ENCODE data around the gene CDK9.

DNA sequence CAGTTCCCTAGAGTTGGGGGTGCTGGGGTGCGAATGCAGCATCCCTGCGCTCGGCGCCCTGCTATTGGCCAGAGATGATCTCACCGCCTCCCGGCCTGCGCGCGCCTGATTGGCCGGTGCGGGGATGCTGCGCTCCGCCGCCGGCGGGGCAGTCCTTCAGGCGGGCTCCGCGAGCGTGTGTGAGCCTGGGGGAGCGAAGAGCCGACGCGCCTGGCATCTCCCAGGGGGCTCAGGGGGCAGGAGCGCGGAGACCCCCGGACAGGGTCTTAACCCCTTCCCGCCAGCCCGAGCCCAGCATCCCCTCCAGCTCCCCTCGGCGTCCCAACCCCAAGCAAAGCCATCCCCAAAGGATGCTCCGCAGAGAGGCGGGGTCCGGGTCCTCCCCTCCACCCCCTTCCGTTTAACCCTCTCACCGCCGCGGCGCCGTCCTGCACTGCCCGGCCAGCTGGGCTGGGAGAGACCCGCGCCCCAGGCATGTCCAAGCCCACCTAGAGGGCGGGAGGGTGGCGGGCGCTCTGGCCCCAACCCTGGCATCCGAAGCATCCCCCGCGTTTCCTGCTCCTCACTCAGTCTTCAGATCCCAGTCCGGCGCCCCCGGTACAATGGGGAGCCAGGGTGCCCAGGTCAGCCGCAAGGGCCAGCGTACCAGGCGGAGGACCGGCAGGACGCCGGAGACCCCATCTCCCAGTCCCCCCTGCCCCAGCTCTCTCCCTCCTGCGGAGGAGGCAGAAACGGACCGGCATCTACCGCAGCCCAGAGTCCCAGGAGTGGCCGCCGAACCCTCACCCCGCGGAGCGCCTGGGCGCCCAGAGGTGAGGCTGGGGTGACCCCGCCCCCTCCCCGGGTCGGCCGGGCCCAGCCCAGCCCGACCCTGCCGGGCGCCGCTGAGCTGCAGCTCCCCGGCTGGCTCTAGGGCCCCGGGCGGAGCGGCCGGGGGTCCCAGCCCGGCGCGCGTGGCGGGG lies 31.5 kb upstream of the CDK9 start:
- TF ChIP-seq, protein P1, sequence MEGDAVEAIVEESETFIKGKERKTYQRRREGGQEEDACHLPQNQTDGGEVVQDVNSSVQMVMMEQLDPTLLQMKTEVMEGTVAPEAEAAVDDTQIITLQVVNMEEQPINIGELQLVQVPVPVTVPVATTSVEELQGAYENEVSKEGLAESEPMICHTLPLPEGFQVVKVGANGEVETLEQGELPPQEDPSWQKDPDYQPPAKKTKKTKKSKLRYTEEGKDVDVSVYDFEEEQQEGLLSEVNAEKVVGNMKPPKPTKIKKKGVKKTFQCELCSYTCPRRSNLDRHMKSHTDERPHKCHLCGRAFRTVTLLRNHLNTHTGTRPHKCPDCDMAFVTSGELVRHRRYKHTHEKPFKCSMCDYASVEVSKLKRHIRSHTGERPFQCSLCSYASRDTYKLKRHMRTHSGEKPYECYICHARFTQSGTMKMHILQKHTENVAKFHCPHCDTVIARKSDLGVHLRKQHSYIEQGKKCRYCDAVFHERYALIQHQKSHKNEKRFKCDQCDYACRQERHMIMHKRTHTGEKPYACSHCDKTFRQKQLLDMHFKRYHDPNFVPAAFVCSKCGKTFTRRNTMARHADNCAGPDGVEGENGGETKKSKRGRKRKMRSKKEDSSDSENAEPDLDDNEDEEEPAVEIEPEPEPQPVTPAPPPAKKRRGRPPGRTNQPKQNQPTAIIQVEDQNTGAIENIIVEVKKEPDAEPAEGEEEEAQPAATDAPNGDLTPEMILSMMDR (IDR thresholded peaks at IDR 0.05), result no peak
- no peak for TF ChIP-seq POLR2AphosphoS5 (IDR thresholded peaks at IDR 0.05)

Data from esophagus muscularis mucosa (tissue), 3 donors.